GM06990 (cell line): ENCODE results near the gene PAH.

Experiments
- DNase-seq: peaks from one replicate; pipeline ENCODE4 v3.0.0-alpha.2; 2011; ENCODE audit not compliant: insufficient read length; ENCODE audit errors: extremely low read depth
- H3K27me3 ChIP-seq: replicated peaks from 2 replicates; pipeline ENCODE4 v1.6.0; 2011; ENCODE audit warnings: low read length; ENCODE audit not compliant: control insufficient read depth, insufficient read depth
- H3K36me3 ChIP-seq: 2 replicates; pipeline ENCODE4 v1.5.1; 2011; ENCODE audit warnings: low read length; ENCODE audit not compliant: control insufficient read depth, insufficient read depth
- H3K4me3 ChIP-seq: replicated peaks from 2 replicates; pipeline ENCODE4 v1.5.1; 2011; ENCODE audit warnings: low read depth, mild to moderate bottlenecking, control low read depth, low read length
- CTCF ChIP-seq: IDR thresholded peaks from 2 replicates; pipeline ENCODE4 v1.5.1; 2011; ENCODE audit warnings: low read length, control low read depth, mild to moderate bottlenecking, inconsistent platforms; ENCODE audit not compliant: insufficient read depth, poor library complexity, severe bottlenecking

PAH gene

GRCh38 chr12:102954134-102954533 is 37.1 kb upstream of the PAH start:
- Histone ChIP-seq H3K36me3 (no peaks in the 10 kb centered on the region), H3K27me3 (no peaks in the 10 kb centered on the region), H3K4me3 (no peak overlapping the region)
- TF ChIP-seq CTCF: no peak
- no peak for DNase-seq

GRCh38 chr12:102953221-102953620 is 36.2 kb upstream of the PAH start:
- TF ChIP-seq CTCF: no peak
- DNase-seq: no peak
- no peaks in the 10 kb centered on the region for H3K36me3 ChIP-seq
- no peaks in the 10 kb centered on the region for H3K27me3 ChIP-seq
- no peak overlapping the region for H3K4me3 ChIP-seq

GRCh38 chr12:102951841-102952240 is 34.8 kb upstream of the PAH start:
- no peak for TF ChIP-seq CTCF
- DNase-seq: no peak
- H3K27me3 ChIP-seq: no peaks in the 10 kb centered on the region

GRCh38 chr12:102950950-102951619 is 34.0 kb upstream of the PAH start:
- Histone ChIP-seq H3K27me3 (no peaks in the 10 kb centered on the region), H3K4me3 (no peak overlapping the region), H3K36me3 (no peaks in the 10 kb centered on the region)
- DNase-seq: no peak
- no peak for TF ChIP-seq CTCF

More at GRCh38 chr12:102951841-102952240, 34.8 kb upstream of the PAH start:
- H3K4me3 ChIP-seq: no peak overlapping the region
- no peaks in the 10 kb centered on the region for H3K36me3 ChIP-seq

GRCh38 chr12:102950107-102950949 is 33.3 kb upstream of the PAH start:
- DNase-seq: peak; percentile 31
- Histone ChIP-seq H3K4me3 (no peak overlapping the region), H3K27me3 (no peaks in the 10 kb centered on the region), H3K36me3 (no peaks in the 10 kb centered on the region)
- no peak for TF ChIP-seq CTCF
